ENCODE data around the gene GPR158.

GPR158 gene

GRCh38 chr10:25604591-25604990 is 429.8 kb downstream of the GPR158 start:
- DNase-seq: no peak

GRCh38 chr10:25614652-25615051 is 439.9 kb downstream of the GPR158 start:
- DNase-seq: no peak

- DNase-seq: no peak
Observed at GRCh38 chr10:25615926-25616325, 441.1 kb downstream of the GPR158 start.

GRCh38 chr10:25616903-25617592 is 442.2 kb downstream of the GPR158 start:
- no peak for DNase-seq

GRCh38 chr10:25627606-25628005 is 452.8 kb downstream of the GPR158 start:
- DNase-seq: no peak

- DNase-seq: no peak
Observed at GRCh38 chr10:25629333-25629732, 454.5 kb downstream of the GPR158 start.

GRCh38 chr10:25631471-25631870 is 456.7 kb downstream of the GPR158 start:
- DNase-seq: no peak

- DNase-seq: no peak
Observed at GRCh38 chr10:25632802-25633201, 458.0 kb downstream of the GPR158 start.

- no peak for DNase-seq
Observed at GRCh38 chr10:25633542-25633941, 458.7 kb downstream of the GPR158 start.

GRCh38 chr10:25639646-25640045 is 464.8 kb downstream of the GPR158 start:
- no peak for DNase-seq

GRCh38 chr10:25641595-25641994 is 466.8 kb downstream of the GPR158 start:
- no peak for DNase-seq

GRCh38 chr10:25642721-25643120 is 467.9 kb downstream of the GPR158 start:
- no peak for DNase-seq

GRCh38 chr10:25646371-25646770 is 471.6 kb downstream of the GPR158 start:
- no peak for DNase-seq

GRCh38 chr10:25651534-25651933 is 476.7 kb downstream of the GPR158 start:
- DNase-seq: no peak
